Uterus (tissue), 4 donors: ENCODE measurements around the gene ATPAF1. TPM values are rescaled to one million over a fixed set of nuclear protein-coding genes. Genes with fewer than 3 reads are reported as not detected.
"Not testable (repeated sequence)": the region's sequence is repeated elsewhere in the genome, so short reads cannot be mapped to it uniquely, and the experiment has no call there.

Experiments
- DNase-seq, 2 donors: peaks; one replicate each; pipeline ENCODE4 v3.0.0-alpha.2; 2019 to 2020
- H3K27ac ChIP-seq, 2 donors: fragments of 200-600 bp; sonication (generic); 1 replicate in 1 of 2; 2 replicates in 1 of 2; pipeline ENCODE4 v1.5.1; 2016 to 2018
- H3K27me3 ChIP-seq, 2 donors: fragments of 200-600 bp; sonication (generic); one replicate each; pipeline ENCODE4 v1.5.1; 2018 to 2019; ENCODE audit warnings: control low read depth in 1 of 2
- H3K36me3 ChIP-seq, 2 donors: fragments of 200-600 bp; sonication (generic); one replicate each; pipeline ENCODE4 v1.5.1; 2019; ENCODE audit warnings: control low read depth in 1 of 2
- H3K4me1 ChIP-seq, 2 donors: fragments of 200-600 bp; sonication (generic); one replicate each; pipeline ENCODE4 v1.5.1; 2018 to 2019; ENCODE audit warnings: control low read depth in 1 of 2
- H3K4me3 ChIP-seq, 2 donors: fragments of 200-600 bp; sonication (generic); 1 replicate in 1 of 2; 2 replicates in 1 of 2; pipeline ENCODE4 v1.5.1; 2018 to 2019; ENCODE audit warnings: mild to moderate bottlenecking in 1 of 2
- H3K9me3 ChIP-seq, 2 donors: fragments of 200-600 bp; sonication (generic); one replicate each; pipeline ENCODE4 v1.5.1; 2019; ENCODE audit warnings: control low read depth in 1 of 2
- CTCF ChIP-seq, 4 experiments: fragments of 200-600 bp in 2 of 4; fragments of 450-650 bp in 2 of 4; sonication (generic) in 2 of 4; IDR thresholded peaks; one replicate each; pipeline ENCODE4 v1.5.1; 2016 to 2019; ENCODE audit warnings: antibody characterized with exemption in 4 of 4, mild to moderate bottlenecking in 2 of 4, moderate library complexity in 1 of 4
- POLR2A ChIP-seq, 2 donors: fragments of 450-650 bp; IDR thresholded peaks; one replicate each; pipeline ENCODE4 v1.6.1; 2016; ENCODE audit warnings: antibody characterized with exemption in 2 of 2, mild to moderate bottlenecking in 1 of 2, moderate library complexity in 1 of 2
- intact Hi-C: fragments of 100-400 bp; cut with DNase I; formaldehyde crosslinking; loops from one replicate; pipeline ENCODE4 v1.15.1; 2023; ENCODE audit warnings: low total_unique reads
- total RNA-seq, 4 donors: library from RNA; depleted of rRNA in 3 of 4; stranded (reverse); fragments of >200 nt in 3 of 4; gene quantifications; one replicate each; pipeline versions ENCODE4 v1.1.0 to v1.2.4, GENCODE V29; 2014 to 2023
- donor health status: DM: yes; HTN: yes; CAD: no.

ATPAF1 gene
- total RNA-seq, 4 donors from 2014 or later: 8.2 to 59.7 (median 40.8) TPM

- peak overlapping the region; percentile 47 to 72 for H3K27ac ChIP-seq
- no peaks in the 10 kb centered on the region for H3K36me3 ChIP-seq
- no peak overlapping the region for H3K4me3 ChIP-seq
- DNase-seq: no peak
- H3K4me1 ChIP-seq: no peaks in the 10 kb centered on the region
- H3K27me3 ChIP-seq: no peaks in the 10 kb centered on the region
- TF ChIP-seq POLR2A (IDR thresholded peaks at IDR 0.05) (no peak), CTCF (IDR thresholded peaks at IDR 0.05) (no peak)
- intact Hi-C loops: no loop called here
- H3K9me3 ChIP-seq: peaks cover 0 to 3% of the 10 kb centered on the region in 2 donors
Measured at GRCh38 chr1:46653405-46653958, 14.7 kb downstream of the ATPAF1 start.

- Histone ChIP-seq H3K4me1 (no peaks in the 10 kb centered on the region), H3K9me3 (peaks cover 0 to 3% of the 10 kb centered on the region in 2 donors), H3K27me3 (no peaks in the 10 kb centered on the region), H3K4me3 (no peak overlapping the region), H3K27ac (peak overlapping the region; percentile 47 to 72), H3K36me3 (no peaks in the 10 kb centered on the region)
- intact Hi-C loops: no loop called here
- DNase-seq: no peak
- TF ChIP-seq CTCF (IDR thresholded peaks at IDR 0.05) (no peak), POLR2A (IDR thresholded peaks at IDR 0.05) (no peak)
Measured at GRCh38 chr1:46652321-46653100, 15.7 kb downstream of the ATPAF1 start.

GRCh38 chr1:46651152-46651551 is 17.0 kb downstream of the ATPAF1 start:
- DNase-seq, H3K36me3 ChIP-seq, H3K4me3 ChIP-seq, H3K27me3 ChIP-seq, H3K27ac ChIP-seq, H3K4me1 ChIP-seq, H3K9me3 ChIP-seq, intact Hi-C loops: not testable (repeated sequence)

- DNase-seq: no peak
- peaks cover 0 to 3% of the 10 kb centered on the region in 2 donors for H3K9me3 ChIP-seq
- intact Hi-C loops: no loop called here
- TF ChIP-seq POLR2A (IDR thresholded peaks at IDR 0.05) (no peak), CTCF (IDR thresholded peaks at IDR 0.05) (no peak)
- no peaks in the 10 kb centered on the region for H3K4me1 ChIP-seq
- no peaks in the 10 kb centered on the region for H3K27me3 ChIP-seq
- H3K27ac ChIP-seq: no peak overlapping the region
- H3K4me3 ChIP-seq: no peak overlapping the region
- H3K36me3 ChIP-seq: no peaks in the 10 kb centered on the region
Measured at GRCh38 chr1:46650491-46650890, 17.7 kb downstream of the ATPAF1 start.

- Histone ChIP-seq H3K4me1 (no peaks in the 10 kb centered on the region), H3K9me3 (peaks cover 0 to 3% of the 10 kb centered on the region in 2 donors), H3K27me3 (no peaks in the 10 kb centered on the region), H3K4me3 (no peak overlapping the region), H3K27ac (no peak overlapping the region), H3K36me3 (no peaks in the 10 kb centered on the region)
- intact Hi-C loops: no loop called here
- TF ChIP-seq POLR2A (IDR thresholded peaks at IDR 0.05): no peak
- no peak for TF ChIP-seq CTCF (IDR thresholded peaks at IDR 0.05)
- no peak for DNase-seq
Measured at GRCh38 chr1:46649764-46650163, 18.4 kb downstream of the ATPAF1 start.
